Measurements from ENCODE around the gene MFN2. TPM values are rescaled to one million over a fixed set of nuclear protein-coding genes. Genes with fewer than 3 reads are reported as not detected.

The MFN2 gene
- total RNA-seq, 2 experiments from 2014 or later = 28.3 to 52.7 TPM

DNA sequence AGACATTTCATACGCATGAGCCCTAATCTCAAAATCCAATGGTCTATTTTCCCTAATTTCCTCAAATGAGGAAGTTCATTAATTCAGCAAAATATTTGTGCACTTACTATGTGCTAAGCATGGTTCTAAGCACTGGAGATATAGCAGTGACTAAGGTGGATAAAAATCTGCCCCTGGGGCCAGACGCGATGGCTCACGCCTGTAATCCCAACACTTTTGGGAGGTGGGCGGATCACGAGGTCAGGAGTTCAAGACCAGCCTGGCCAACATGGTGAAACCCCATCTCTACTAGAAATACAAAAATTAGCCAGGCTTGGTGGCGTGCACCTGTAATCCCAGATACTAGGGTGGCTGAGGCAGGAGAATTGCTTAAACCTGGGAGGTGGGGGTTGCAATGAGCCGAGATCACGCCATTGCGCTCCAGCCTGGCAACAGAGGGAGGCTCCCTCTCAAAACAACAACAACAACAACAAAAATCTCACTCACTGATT, 34.8 kb downstream of the MFN2 start:
- Histone ChIP-seq H3K36me3 (ENCODE audit: insufficient read depth, low read length) (peaks cover 41% of the 10 kb centered on the region), H4K20me1 (ENCODE audit: insufficient read depth, low read length) (no peaks in the 10 kb centered on the region), H3K9me3 (ENCODE audit: low read length) (no peaks in the 10 kb centered on the region), H3K4me2 (ENCODE audit: low read length) (no peak overlapping the region), H3K9me2 (ENCODE audit: insufficient read depth, low read length) (no peaks in the 10 kb centered on the region), H3K27ac (ENCODE audit: low read depth, low read length, poor library complexity, severe bottlenecking) (no peak overlapping the region), H3K4me1 (ENCODE audit: insufficient read depth, low read length, poor library complexity, severe bottlenecking) (peaks cover 1% of the 10 kb centered on the region), H3K79me2 (ENCODE audit: insufficient read depth, low read depth, low read length) (peaks cover 3% of the 10 kb centered on the region; the same call in 1 of the 2 replicates), H2AFZ (ENCODE audit: low read length) (no peak overlapping the region), H3K4me3 (ENCODE audit: low read depth, low read length, poor library complexity, severe bottlenecking) (no peak overlapping the region)
- ChIA-PET POLR2A (no interaction called here), CTCF (ENCODE audit: unreplicated experiment) (no interaction called here)
- intact Hi-C loops (cut with micrococcal nuclease; ENCODE audit: unreplicated experiment) = no loop called here
- DNase-seq (ENCODE audit: low spot score) = no peak
- TF ChIP-seq, protein P1, sequence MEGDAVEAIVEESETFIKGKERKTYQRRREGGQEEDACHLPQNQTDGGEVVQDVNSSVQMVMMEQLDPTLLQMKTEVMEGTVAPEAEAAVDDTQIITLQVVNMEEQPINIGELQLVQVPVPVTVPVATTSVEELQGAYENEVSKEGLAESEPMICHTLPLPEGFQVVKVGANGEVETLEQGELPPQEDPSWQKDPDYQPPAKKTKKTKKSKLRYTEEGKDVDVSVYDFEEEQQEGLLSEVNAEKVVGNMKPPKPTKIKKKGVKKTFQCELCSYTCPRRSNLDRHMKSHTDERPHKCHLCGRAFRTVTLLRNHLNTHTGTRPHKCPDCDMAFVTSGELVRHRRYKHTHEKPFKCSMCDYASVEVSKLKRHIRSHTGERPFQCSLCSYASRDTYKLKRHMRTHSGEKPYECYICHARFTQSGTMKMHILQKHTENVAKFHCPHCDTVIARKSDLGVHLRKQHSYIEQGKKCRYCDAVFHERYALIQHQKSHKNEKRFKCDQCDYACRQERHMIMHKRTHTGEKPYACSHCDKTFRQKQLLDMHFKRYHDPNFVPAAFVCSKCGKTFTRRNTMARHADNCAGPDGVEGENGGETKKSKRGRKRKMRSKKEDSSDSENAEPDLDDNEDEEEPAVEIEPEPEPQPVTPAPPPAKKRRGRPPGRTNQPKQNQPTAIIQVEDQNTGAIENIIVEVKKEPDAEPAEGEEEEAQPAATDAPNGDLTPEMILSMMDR (conservative IDR thresholded peaks at IDR 0.05; ENCODE audit: low read length) = no peak
- no peak for TF ChIP-seq EZH2phosphoT487 (IDR thresholded peaks at IDR 0.05; ENCODE audit: borderline replicate concordance, low read depth, low read length)
- BruUV-seq (replicated peaks) = no TSS peak

DNA sequence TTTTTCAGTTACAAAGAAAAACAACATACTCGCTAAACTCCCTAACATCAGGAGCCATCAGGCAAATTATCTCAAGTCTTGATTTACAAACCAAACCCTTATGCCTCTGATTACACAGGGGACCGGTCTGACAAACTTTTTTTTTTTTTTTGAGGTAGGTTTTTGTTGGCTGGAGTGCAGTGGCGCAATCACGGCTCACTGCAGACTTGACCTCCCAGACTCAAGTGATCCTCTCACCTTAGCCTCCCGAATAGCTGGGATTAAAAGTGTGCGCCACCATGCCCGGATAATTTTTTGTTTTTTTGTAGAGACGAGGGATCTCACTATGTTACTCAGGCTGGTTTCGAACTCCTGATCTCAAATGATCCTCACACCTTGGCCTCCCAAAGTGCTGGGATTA, 35.3 kb downstream of the MFN2 start:
- no TSS peak for BruUV-seq (replicated peaks)
- DNase-seq (ENCODE audit: low spot score) = no peak
- no peak overlapping the region for H3K4me2 ChIP-seq (ENCODE audit: low read length)
- intact Hi-C loops (cut with micrococcal nuclease; ENCODE audit: unreplicated experiment) = no loop called here
- POLR2A ChIA-PET = no interaction called here
- H3K9me3 ChIP-seq (ENCODE audit: low read length) = no peaks in the 10 kb centered on the region
- H3K79me2 ChIP-seq (ENCODE audit: insufficient read depth, low read depth, low read length) = peaks cover 7% of the 10 kb centered on the region; the same call in 1 of the 2 replicates
- H4K20me1 ChIP-seq (ENCODE audit: insufficient read depth, low read length) = no peaks in the 10 kb centered on the region
- H3K36me3 ChIP-seq (ENCODE audit: insufficient read depth, low read length) = peaks cover 37% of the 10 kb centered on the region
- CTCF ChIA-PET (ENCODE audit: unreplicated experiment) = no interaction called here
- no peak overlapping the region for H3K4me3 ChIP-seq (ENCODE audit: low read depth, low read length, poor library complexity, severe bottlenecking)
- H3K4me1 ChIP-seq (ENCODE audit: insufficient read depth, low read length, poor library complexity, severe bottlenecking) = peaks cover 6% of the 10 kb centered on the region
- no peak overlapping the region for H2AFZ ChIP-seq (ENCODE audit: low read length)
- no peaks in the 10 kb centered on the region for H3K9me2 ChIP-seq (ENCODE audit: insufficient read depth, low read length)
- H3K27ac ChIP-seq (ENCODE audit: low read depth, low read length, poor library complexity, severe bottlenecking) = no peak overlapping the region
- TF ChIP-seq, protein P1 (conservative IDR thresholded peaks at IDR 0.05; ENCODE audit: low read length) = no peak
- TF ChIP-seq EZH2phosphoT487 (IDR thresholded peaks at IDR 0.05; ENCODE audit: borderline replicate concordance, low read depth, low read length) = no peak

DNA sequence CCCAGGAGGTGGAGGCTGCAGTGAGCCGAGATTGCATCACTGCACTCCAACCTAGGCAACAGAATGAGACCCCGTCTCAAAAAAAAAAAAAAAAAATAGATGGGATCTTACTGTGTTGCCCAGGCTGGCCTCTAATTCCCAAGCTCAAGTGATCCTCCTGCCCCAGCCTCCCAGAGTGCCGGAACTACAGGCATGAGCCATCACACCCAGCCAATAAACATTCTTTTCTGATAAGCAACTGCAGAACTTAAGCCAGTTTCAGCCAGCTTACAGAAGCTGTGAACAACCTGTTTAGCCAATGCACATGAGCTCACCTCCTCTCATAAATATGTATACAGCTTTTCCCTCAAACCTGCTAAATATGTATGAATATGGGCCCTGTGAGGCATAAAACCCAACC, 35.9 kb downstream of the MFN2 start:
- Histone ChIP-seq H3K4me1 (ENCODE audit: insufficient read depth, low read length, poor library complexity, severe bottlenecking) (peaks cover 7% of the 10 kb centered on the region), H2AFZ (ENCODE audit: low read length) (no peak overlapping the region), H3K4me2 (ENCODE audit: low read length) (no peak overlapping the region), H3K9me2 (ENCODE audit: insufficient read depth, low read length) (no peaks in the 10 kb centered on the region), H3K27ac (ENCODE audit: low read depth, low read length, poor library complexity, severe bottlenecking) (no peak overlapping the region), H3K9me3 (ENCODE audit: low read length) (no peaks in the 10 kb centered on the region), H3K36me3 (ENCODE audit: insufficient read depth, low read length) (peaks cover 30% of the 10 kb centered on the region), H3K79me2 (ENCODE audit: insufficient read depth, low read depth, low read length) (peaks cover 8% of the 10 kb centered on the region; the same call in 1 of the 2 replicates), H4K20me1 (ENCODE audit: insufficient read depth, low read length) (no peaks in the 10 kb centered on the region), H3K4me3 (ENCODE audit: low read depth, low read length, poor library complexity, severe bottlenecking) (no peak overlapping the region)
- no peak for DNase-seq (ENCODE audit: low spot score)
- CTCF ChIA-PET (ENCODE audit: unreplicated experiment) = no interaction called here
- POLR2A ChIA-PET = interaction anchor here (1.0 to 1.3 kb wide), 2 partner anchors 22 to 69 kb away, joined by 3 to 5 read pairs; no protein-coding TSS in a partner anchor
- no TSS peak for BruUV-seq (replicated peaks)
- no peak for TF ChIP-seq EZH2phosphoT487 (IDR thresholded peaks at IDR 0.05; ENCODE audit: borderline replicate concordance, low read depth, low read length)
- TF ChIP-seq, protein P1 (conservative IDR thresholded peaks at IDR 0.05; ENCODE audit: low read length) = no peak
- intact Hi-C loops (cut with micrococcal nuclease; ENCODE audit: unreplicated experiment) = no loop called here
